GM12865 (cell line): ENCODE measurements around the gene ITGA2B.
A peak's percentile ranks its signal among the peaks of the same experiment; 100 is the strongest.
"Not testable (repeated sequence)": the region's sequence is repeated elsewhere in the genome, so short reads cannot be mapped to it uniquely, and the experiment has no call there.

Source experiments
- DNase-seq: peaks from one replicate; pipeline ENCODE4 v3.0.0; 2010; ENCODE audit warnings: low read depth
- H3K4me3 ChIP-seq: 2 replicates; pipeline ENCODE4 v1.5.1; 2011; ENCODE audit warnings: mild to moderate bottlenecking, low read depth, low read length, control low read depth
- CTCF ChIP-seq: IDR thresholded peaks from 2 replicates; pipeline ENCODE4 v1.5.1; 2011; ENCODE audit warnings: low read length, control low read depth, low read depth, inconsistent platforms; ENCODE audit not compliant: insufficient read depth; ENCODE audit errors: missing control alignments

The ITGA2B gene

GRCh38 chr17:44344939-44345453, 44.5 kb downstream of the ITGA2B start, which contains the start of gene GRN:
Gene GRN (plus strand): TSS chr17:44345302. CDS start chr17:44349165, 3,863 bp downstream.
- no peak for TF ChIP-seq CTCF
- peak; percentile 97 for DNase-seq
- H3K4me3 ChIP-seq, result peak within 1 kb of the TSS; percentile 68

- H3K4me3 ChIP-seq, result no peak overlapping the region
- TF ChIP-seq CTCF, result no peak
- DNase-seq, result no peak
Measured at GRCh38 chr17:44343510-44344209, 45.8 kb downstream of the ITGA2B start.

- DNase-seq, H3K4me3 ChIP-seq: not testable (repeated sequence)
Measured at GRCh38 chr17:44340553-44340952, 48.9 kb downstream of the ITGA2B start.

- no peak for DNase-seq
- H3K4me3 ChIP-seq, result no peak overlapping the region
- TF ChIP-seq CTCF, result no peak
Measured at GRCh38 chr17:44338702-44339101, 50.7 kb downstream of the ITGA2B start.

GRCh38 chr17:44335968-44336367, 53.5 kb downstream of the ITGA2B start:
- H3K4me3 ChIP-seq, result no peak overlapping the region
- no peak for DNase-seq
- no peak for TF ChIP-seq CTCF

GRCh38 chr17:44335564-44335963, 53.9 kb downstream of the ITGA2B start:
- no peak overlapping the region for H3K4me3 ChIP-seq

GRCh38 chr17:44334727-44335126, 54.7 kb downstream of the ITGA2B start:
- no peak for DNase-seq
- no peak overlapping the region for H3K4me3 ChIP-seq
- TF ChIP-seq CTCF, result no peak

More at GRCh38 chr17:44335564-44335963, 53.9 kb downstream of the ITGA2B start:
- TF ChIP-seq CTCF, result no peak
- DNase-seq, result no peak
